ENCODE data around the gene LYPD1.

Gene LYPD1

GRCh38 chr2:132668189-132668823 is 1.7 kb downstream of the LYPD1 start:
- DNase-seq, result no peak

GRCh38 chr2:132667706-132668105 is 2.3 kb downstream of the LYPD1 start:
- no peak for DNase-seq

GRCh38 chr2:132665401-132666140 is 4.4 kb downstream of the LYPD1 start:
- DNase-seq, result no peak

GRCh38 chr2:132664096-132664495 is 5.9 kb downstream of the LYPD1 start:
- no peak for DNase-seq

- no peak for DNase-seq
Measured at GRCh38 chr2:132662732-132663131, 7.3 kb downstream of the LYPD1 start.

GRCh38 chr2:132659331-132659730 is 10.7 kb downstream of the LYPD1 start:
- no peak for DNase-seq

DNA sequence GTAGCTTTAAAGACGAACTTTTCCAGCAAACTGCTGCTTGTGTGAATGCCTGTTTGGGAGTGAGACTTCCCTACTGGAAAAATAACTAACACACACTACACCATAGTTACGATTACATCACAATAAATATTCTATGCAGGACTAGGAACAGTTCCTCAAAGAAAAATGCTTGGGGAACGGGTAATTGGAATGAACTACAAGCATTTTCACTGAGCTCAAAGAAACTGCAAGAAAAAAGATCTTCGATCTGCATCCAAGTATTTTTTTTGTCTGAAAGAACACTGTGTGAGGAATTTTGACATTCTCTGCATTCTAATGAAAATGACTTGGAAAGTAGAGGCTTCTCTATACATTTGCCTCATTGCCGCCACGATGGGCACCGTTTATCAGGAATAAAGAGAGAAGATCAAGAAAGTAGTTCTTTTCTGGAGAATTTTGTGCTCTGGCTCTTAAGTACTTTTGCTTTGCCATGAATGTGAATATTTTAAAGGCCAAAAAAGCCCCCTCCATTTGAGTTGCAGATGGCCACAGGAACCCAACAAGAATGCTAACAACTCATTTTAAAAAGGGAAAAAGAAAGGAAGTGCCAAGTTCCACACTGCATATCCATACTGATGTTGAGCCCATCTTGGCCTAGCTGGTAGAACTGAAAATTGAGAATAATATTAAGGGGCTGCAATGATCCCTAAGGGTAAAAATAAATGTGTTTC is 13.6 kb downstream of the LYPD1 start:
- no peak for DNase-seq

GRCh38 chr2:132654968-132655367 is 15.0 kb downstream of the LYPD1 start:
- no peak for DNase-seq

GRCh38 chr2:132654335-132654734 is 15.7 kb downstream of the LYPD1 start:
- DNase-seq, result no peak

DNA sequence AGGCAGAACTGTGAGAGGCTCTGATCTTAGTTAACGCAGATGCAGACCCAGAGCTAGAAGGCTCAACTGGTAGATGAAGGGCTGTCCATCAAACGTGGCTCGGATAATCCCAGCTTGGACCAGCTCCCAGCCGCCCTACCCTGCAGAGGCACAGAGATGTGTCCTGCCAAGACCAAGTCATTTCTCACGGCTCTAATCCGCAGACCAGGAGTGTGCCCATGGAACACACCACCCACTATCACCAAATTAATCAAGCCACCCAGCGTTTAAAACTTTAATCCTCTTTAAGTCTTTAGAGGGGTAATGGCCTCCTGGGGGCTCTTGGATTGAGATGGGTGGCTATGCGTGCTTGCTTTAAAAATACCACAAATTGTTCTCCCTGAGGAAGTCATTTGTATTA is 17.5 kb downstream of the LYPD1 start:
- DNase-seq, result no peak

- DNase-seq, result no peak
Measured at GRCh38 chr2:132651115-132652045, 18.6 kb downstream of the LYPD1 start.

GRCh38 chr2:132646540-132647108 is 23.4 kb downstream of the LYPD1 start:
- no peak for DNase-seq

DNA sequence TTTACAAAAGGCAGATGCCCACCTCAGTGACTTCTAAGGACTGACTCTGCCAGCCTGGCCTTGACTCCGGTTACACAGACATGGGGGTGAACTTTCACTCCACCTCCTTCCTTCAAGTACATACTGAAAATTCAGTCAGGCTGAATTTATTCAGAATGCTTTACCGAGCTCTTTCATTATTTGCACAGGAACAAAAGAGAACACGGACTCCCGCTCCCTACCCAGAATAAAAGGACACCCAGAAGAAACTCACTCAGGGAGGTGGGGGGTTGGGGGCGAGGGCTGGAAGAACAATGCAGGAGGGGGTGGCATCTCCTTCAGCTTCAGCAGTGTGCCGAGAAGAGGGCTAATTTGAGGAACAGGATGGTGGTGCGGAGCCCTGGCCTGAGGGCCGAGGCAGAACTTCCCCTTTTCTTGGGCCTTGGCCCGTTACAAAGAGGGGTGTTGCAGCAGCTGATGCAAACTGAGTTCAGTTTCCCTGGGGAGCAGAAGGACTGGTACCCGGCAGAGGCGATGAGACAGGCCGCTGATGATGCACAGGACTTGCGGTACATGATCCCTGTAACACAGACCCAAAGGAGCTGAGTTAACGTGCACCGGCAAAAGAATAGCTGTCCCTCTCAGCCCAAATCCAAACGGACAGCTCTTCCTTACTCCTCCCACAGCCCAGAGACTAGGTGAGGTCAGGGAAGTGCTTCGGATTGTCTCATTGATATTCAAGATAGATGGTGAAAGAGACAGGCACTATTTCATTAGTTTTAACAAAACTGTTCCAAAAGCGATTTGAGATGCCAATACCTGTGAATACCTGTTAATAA is 24.1 kb downstream of the LYPD1 start:
- no peak for DNase-seq

DNA sequence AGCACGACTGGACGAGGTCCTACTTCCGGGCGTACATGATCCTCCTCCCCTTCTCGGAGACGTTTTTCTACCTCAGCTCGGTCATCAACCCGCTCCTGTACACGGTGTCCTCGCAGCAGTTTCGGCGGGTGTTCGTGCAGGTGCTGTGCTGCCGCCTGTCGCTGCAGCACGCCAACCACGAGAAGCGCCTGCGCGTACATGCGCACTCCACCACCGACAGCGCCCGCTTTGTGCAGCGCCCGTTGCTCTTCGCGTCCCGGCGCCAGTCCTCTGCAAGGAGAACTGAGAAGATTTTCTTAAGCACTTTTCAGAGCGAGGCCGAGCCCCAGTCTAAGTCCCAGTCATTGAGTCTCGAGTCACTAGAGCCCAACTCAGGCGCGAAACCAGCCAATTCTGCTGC is 24.8 kb downstream of the LYPD1 start:
- no peak for DNase-seq

DNA sequence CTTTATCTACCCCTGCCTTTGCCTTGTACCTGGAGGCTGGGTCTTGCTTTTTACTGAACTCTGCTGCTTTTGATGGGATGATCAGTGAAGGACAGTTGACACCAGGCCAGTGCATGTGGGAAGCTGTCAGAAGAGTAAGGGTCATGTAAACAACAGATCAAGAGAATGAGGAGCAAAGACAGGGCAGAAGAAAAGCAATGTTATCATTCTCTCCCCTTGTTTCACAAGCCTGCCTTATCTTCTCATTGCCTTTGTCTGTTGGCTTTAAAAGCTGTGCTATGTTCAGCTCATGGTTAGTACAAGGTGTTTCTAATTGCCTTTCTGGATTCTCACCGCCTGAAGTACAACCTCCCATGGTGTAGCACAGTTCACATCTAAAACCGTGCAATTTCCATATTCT is 27.6 kb downstream of the LYPD1 start:
- DNase-seq, result no peak

DNA sequence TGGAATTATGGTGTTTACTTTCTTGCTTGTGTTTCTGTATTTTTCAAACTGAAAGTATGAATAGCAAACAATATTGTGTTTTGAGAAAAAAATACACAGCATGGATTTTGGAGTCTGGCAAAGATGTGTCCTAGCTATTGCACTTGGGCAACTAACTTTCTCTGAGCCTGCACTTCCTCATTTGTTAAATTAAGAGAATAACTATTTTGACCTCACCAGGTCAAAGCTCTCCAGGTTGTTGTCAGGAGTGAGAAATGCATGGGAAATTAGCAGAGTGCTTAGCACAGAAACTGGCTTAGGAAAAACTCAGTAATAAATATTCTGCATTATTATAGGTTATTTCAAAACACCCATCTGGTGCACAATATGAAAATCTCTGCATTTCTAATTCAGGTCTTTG is 28.2 kb downstream of the LYPD1 start:
- DNase-seq, result no peak

DNA sequence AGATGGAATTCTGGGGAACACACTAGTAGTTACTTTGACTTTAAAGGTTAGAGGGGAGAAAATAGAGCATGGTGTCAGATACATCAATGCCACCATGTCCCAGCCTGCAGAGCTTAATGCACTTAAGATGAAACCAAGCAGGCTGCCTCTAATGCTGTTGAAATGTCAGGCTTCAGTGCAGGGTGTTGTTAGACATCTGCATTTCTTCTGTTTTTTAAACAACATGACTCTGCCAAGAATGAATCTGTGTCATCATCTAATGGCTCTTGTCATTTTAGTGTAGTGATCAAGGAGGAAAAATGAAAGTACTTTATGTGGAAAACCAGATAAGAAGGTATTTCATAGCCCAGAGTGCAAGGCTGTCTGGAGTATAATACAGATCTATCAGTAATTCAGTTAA is 29.9 kb downstream of the LYPD1 start:
- DNase-seq, result no peak

DNA sequence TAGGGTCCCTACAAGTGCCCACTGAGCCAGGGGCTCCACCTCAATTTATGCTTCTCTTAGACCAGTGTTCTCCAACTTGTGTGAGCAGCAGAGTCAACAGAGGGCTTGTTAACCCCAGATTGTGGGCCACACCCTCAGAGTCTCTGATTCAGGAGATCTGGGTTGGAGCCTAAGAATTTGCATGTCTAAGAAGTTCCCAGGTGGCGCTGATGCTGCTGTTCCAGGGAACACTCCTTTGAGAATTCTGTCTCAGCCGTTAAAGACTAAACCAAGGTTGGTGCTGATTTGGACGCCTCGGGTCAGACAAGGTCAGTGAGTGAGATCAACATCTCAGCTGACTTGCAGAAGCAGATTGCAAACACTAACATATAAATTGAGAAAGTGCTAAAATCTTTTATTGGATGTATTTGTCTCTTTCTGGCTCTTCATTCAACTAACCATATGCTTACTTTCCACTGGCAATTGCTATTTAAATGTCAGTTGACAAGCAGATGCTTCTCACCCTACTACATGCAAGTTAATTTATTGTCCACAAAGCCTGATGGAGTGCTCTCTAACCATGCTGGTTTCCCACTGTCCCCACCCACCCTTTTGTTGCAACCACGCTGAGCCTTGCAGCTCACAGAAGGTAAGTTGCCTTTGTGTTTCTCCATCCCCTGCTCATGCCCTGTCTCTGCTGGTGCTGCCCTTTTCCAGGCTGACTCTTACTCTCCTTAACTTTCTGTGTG is 31.5 kb downstream of the LYPD1 start:
- DNase-seq, result no peak

- DNase-seq, result no peak
Measured at GRCh38 chr2:132636346-132636745, 33.7 kb downstream of the LYPD1 start.

- no peak for DNase-seq
Measured at GRCh38 chr2:132633635-132634034, 36.4 kb downstream of the LYPD1 start.
